ENCODE measurements around the gene CHAD. TPM values are rescaled to one million over a fixed set of nuclear protein-coding genes. Genes with fewer than 3 reads are reported as not detected.

Gene CHAD
- total RNA-seq, 2 experiments from 2014 or later: not detected

DNA sequence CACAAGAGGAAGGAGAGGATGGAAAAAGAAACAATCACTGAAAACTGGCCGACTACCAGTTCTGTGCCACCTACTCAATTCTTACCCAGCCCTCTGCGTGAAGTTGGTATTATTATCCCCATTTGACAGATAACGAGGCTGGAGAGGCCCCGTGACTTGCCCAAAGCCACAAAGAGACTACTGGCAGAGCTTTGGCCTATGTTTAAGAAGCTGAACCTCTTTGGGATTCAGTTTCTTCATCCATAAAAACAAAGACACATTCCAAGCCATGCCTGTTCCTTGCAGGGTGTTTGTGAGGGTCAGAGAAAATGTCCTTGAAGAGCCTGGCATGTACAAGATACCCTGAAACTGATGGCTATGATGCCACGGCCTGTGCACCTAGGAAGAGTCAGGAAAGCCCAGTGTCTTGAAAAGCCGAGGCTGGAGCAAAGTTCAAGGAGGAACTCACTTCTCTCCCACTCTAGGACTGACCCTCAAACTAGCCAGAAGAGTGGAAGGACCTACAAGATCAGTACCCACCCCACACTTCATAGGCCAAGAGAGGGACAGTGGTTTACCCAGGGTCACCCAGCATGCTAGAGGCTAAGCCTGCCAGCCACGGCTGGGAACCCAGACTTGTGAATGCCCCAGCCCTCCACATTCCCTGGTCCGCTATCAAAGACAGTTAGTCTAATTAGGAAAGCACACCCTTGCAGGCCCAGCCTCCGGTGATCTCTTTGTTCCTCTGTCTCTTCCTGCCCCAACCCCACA is 44.3 kb downstream of the CHAD start:
- peaks cover 40% of the 10 kb centered on the region for H3K4me1 ChIP-seq (ENCODE audit: insufficient read depth, low read length, poor library complexity, severe bottlenecking)
- no peak overlapping the region for H3K4me2 ChIP-seq (ENCODE audit: low read length)
- H3K79me2 ChIP-seq (ENCODE audit: insufficient read depth, low read depth, low read length): no peaks in the 10 kb centered on the region
- ChIA-PET CTCF (ENCODE audit: unreplicated experiment) (interaction anchor here (0.6 kb wide), 1 partner anchor 27 kb away, joined by 3 read pairs; the partner anchor contains the start of gene LRRC59), POLR2A (interaction anchor here (0.6 kb wide), 1 partner anchor 282 kb away, joined by 9 read pairs; no protein-coding TSS in a partner anchor)
- no peak overlapping the region for H3K27ac ChIP-seq (ENCODE audit: low read depth, low read length, poor library complexity, severe bottlenecking)
- no peak for DNase-seq (ENCODE audit: low spot score)
- H3K4me3 ChIP-seq (ENCODE audit: low read depth, low read length, poor library complexity, severe bottlenecking): no peak overlapping the region
- H3K9me3 ChIP-seq (ENCODE audit: low read length): no peaks in the 10 kb centered on the region; the same call in 1 of the 2 replicates
- no peaks in the 10 kb centered on the region for H4K20me1 ChIP-seq (ENCODE audit: insufficient read depth, low read length)
- H2AFZ ChIP-seq (ENCODE audit: low read length): no peak overlapping the region
- no TSS peak for BruUV-seq (replicated peaks)
- TF ChIP-seq EZH2phosphoT487 (IDR thresholded peaks at IDR 0.05; ENCODE audit: borderline replicate concordance, low read depth, low read length): no peak
- TF ChIP-seq, protein P1, sequence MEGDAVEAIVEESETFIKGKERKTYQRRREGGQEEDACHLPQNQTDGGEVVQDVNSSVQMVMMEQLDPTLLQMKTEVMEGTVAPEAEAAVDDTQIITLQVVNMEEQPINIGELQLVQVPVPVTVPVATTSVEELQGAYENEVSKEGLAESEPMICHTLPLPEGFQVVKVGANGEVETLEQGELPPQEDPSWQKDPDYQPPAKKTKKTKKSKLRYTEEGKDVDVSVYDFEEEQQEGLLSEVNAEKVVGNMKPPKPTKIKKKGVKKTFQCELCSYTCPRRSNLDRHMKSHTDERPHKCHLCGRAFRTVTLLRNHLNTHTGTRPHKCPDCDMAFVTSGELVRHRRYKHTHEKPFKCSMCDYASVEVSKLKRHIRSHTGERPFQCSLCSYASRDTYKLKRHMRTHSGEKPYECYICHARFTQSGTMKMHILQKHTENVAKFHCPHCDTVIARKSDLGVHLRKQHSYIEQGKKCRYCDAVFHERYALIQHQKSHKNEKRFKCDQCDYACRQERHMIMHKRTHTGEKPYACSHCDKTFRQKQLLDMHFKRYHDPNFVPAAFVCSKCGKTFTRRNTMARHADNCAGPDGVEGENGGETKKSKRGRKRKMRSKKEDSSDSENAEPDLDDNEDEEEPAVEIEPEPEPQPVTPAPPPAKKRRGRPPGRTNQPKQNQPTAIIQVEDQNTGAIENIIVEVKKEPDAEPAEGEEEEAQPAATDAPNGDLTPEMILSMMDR (conservative IDR thresholded peaks at IDR 0.05; ENCODE audit: low read length): no peak
- intact Hi-C loops (cut with micrococcal nuclease; ENCODE audit: unreplicated experiment): no loop called here
- H3K36me3 ChIP-seq (ENCODE audit: insufficient read depth, low read length): no peaks in the 10 kb centered on the region
- no peaks in the 10 kb centered on the region for H3K9me2 ChIP-seq (ENCODE audit: insufficient read depth, low read length)

DNA sequence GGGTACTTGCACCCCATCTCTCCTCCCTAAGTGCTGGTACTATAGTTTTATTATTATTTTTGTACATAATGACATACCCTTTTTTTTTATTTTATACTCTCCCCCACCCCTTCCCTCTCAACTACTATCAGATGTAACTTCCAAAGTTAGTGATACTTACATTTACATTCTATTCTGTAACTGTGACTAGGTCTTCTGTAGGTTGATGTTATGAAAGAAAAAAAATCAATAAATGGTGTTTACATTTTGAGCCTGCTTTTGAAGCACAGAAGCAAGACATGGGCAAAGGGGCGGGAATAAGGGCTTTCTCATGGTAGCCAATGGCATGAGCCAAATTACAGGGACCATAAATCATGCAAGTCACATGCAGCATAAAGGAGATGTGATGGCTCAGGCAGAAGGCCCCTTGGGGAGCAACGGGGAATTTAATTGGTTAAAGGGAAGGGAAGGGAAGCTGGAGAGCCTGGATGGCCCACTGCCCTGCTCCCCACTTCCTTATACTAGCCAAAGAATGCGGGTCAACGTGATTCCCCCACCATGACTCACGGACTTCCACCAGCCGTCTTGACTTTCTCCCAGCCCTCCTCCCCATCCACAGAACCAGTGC is 45.0 kb downstream of the CHAD start:
- BruUV-seq (replicated peaks): no TSS peak
- DNase-seq (ENCODE audit: low spot score): peak; percentile 15
- Histone ChIP-seq H3K4me1 (ENCODE audit: insufficient read depth, low read length, poor library complexity, severe bottlenecking) (peaks cover 40% of the 10 kb centered on the region), H3K36me3 (ENCODE audit: insufficient read depth, low read length) (no peaks in the 10 kb centered on the region), H3K4me3 (ENCODE audit: low read depth, low read length, poor library complexity, severe bottlenecking) (no peak overlapping the region), H4K20me1 (ENCODE audit: insufficient read depth, low read length) (no peaks in the 10 kb centered on the region), H3K79me2 (ENCODE audit: insufficient read depth, low read depth, low read length) (no peaks in the 10 kb centered on the region), H3K9me3 (ENCODE audit: low read length) (no peaks in the 10 kb centered on the region; the same call in 1 of the 2 replicates), H3K4me2 (ENCODE audit: low read length) (no peak overlapping the region), H3K9me2 (ENCODE audit: insufficient read depth, low read length) (no peaks in the 10 kb centered on the region), H3K27ac (ENCODE audit: low read depth, low read length, poor library complexity, severe bottlenecking) (no peak overlapping the region), H2AFZ (ENCODE audit: low read length) (no peak overlapping the region)
- intact Hi-C loops (cut with micrococcal nuclease; ENCODE audit: unreplicated experiment): no loop called here
- POLR2A ChIA-PET: interaction anchor here (0.6 kb wide), 1 partner anchor 283 kb away, joined by 9 read pairs; no protein-coding TSS in a partner anchor
- TF ChIP-seq, protein P1 (conservative IDR thresholded peaks at IDR 0.05; ENCODE audit: low read length): no peak
- TF ChIP-seq EZH2phosphoT487 (IDR thresholded peaks at IDR 0.05; ENCODE audit: borderline replicate concordance, low read depth, low read length): no peak
- CTCF ChIA-PET (ENCODE audit: unreplicated experiment): no interaction called here
